ENCODE measurements around the gene OSBPL10. TPM values are rescaled to one million over a fixed set of nuclear protein-coding genes. Genes with fewer than 3 reads are reported as not detected.
A peak's percentile ranks its signal among the peaks of the same experiment; 100 is the strongest.

OSBPL10 gene
- polyA plus RNA-seq, 2 of the 4 experiments (the other 2 are of a cell fraction), result 9.2 to 17.0 TPM

DNA sequence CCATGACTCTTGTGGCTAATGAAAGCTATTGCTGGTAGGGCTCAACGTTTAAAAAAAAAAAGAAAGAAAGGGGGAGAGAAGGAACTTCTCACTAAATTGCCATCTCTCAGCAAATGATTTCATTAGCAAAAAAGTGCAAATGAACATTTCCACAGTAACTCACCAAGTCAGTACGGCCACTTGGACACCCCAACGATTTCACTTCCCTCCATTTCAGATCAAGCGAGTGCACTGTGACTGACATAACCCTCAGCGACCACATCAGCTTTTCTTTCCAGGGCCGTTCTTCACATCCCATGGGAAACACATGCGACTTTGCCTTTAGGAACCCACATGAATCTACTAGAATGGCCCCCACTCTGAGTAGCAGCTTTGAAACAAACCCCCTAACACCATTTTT lies 71.6 kb downstream of the OSBPL10 start (continued):
- no peak for TF ChIP-seq JUN (IDR thresholded peaks at IDR 0.05)
- no peak for TF ChIP-seq POLR2AphosphoS2 (conservative IDR thresholded peaks at IDR 0.05; ENCODE audit: low read length)
- TF ChIP-seq ESRRA (IDR thresholded peaks at IDR 0.05; ENCODE audit: borderline replicate concordance, low read length), result no peak
- no peak for TF ChIP-seq RNF2 (IDR thresholded peaks at IDR 0.05; ENCODE audit: borderline replicate concordance, low read depth)
- no peak for TF ChIP-seq MAX (IDR thresholded peaks at IDR 0.05)
- no peak for TF ChIP-seq RCOR1 (IDR thresholded peaks at IDR 0.05; ENCODE audit: low read depth, low read length)

DNA sequence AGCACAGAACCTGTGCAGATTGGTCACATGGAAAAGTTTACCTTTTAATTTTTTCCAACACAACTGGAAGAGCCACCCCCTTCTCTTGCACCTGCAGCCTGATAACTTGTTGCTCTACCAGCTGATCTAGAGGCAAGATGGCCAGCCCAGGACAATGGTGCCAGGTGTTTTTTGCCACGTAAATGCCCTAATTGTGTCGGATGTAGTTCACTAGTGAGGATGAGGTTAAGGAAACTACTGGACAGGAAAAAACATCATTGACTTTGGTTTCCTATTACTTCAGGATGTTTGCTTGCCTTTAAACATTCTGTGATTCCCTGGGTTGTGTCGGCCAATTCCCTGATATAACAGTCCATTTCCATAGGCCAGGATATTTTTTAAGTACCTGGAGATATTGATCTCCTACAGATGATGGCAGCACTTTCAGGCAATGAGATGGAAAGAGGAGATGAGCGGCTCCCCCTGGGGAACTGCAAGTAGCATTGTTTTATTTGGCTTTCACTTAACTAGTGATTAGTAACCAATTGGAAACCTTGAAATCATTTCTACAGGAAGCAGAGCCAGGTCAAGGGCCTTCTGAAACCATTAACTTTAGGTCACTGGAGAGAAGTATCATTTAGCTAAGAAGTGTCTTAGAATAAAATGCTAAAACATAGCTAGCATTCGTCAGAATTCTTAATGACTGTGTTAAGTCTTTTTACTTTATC lies 72.5 kb downstream of the OSBPL10 start:
- no peak for TF ChIP-seq JUN (IDR thresholded peaks at IDR 0.05)
- peak in 1 of 2 experiments; percentile 33; a peak in 2 of 5 replicates for TF ChIP-seq RAD21 (conservative IDR thresholded peaks at IDR 0.05 in 1 of 2, IDR thresholded peaks at IDR 0.05 in 1 of 2)
- no peak for TF ChIP-seq CEBPB (IDR thresholded peaks at IDR 0.05)
- no peak for TF ChIP-seq ZC3H11A (IDR thresholded peaks at IDR 0.05)
- TF ChIP-seq JUNB (IDR thresholded peaks at IDR 0.05), result no peak
- no peak for TF ChIP-seq CBX2 (IDR thresholded peaks at IDR 0.05; ENCODE audit: borderline replicate concordance, low read depth)
- 0 out of 3 replicates have a peak, but pooled peaks have one; percentile 7 for TF ChIP-seq SMC3 (IDR thresholded peaks at IDR 0.05)
- TF ChIP-seq CTCF (IDR thresholded peaks at IDR 0.05), result 0 out of 3 replicates have a peak, but pooled peaks have one; percentile 10
- TF ChIP-seq FOSB (CRISPR knock-in tag; IDR thresholded peaks at IDR 0.05), result no peak
- TF ChIP-seq POLR2AphosphoS2 (conservative IDR thresholded peaks at IDR 0.05; ENCODE audit: low read length), result no peak
- TF ChIP-seq TFCP2L1 (CRISPR knock-in tag; IDR thresholded peaks at IDR 0.05), result no peak
- no peak for TF ChIP-seq POLR2A (IDR thresholded peaks at IDR 0.05; ENCODE audit: low read length)
- TF ChIP-seq HOXB5 (CRISPR knock-in tag; IDR thresholded peaks at IDR 0.05), result no peak
- TF ChIP-seq NPAS2 (CRISPR knock-in tag; IDR thresholded peaks at IDR 0.05; ENCODE audit: borderline replicate concordance), result no peak
- Histone ChIP-seq H3K4me1 (peaks cover 19% of the 10 kb centered on the region), H3K9me3 (no peaks in the 10 kb centered on the region), H3K4me3 (no peak overlapping the region), H3K4me2 (peak overlapping the region; percentile 38; the same call in 2 of the 3 replicates), H3K27ac (no peak overlapping the region)
- no peak for FAIRE-seq
- ChIA-PET POLR2A (interaction anchor here (0.6 kb wide), 1 partner anchor 61 kb away, joined by 4 read pairs; no protein-coding TSS in a partner anchor), CTCF (interaction anchor here (1.2 kb wide), 1 partner anchor 58 kb away, joined by 4 read pairs; no protein-coding TSS in a partner anchor)
- 69% methylated on average over 5 of the region's 5 CpGs for WGBS (ENCODE audit: missing lambda C conversion rate)
- peak; percentile 14 to 29 for DNase-seq (ENCODE audit: low read depth in 1 of 2, low spot score in 1 of 2)
- peak; percentile 39 to 56; a peak in 2 of 6 replicates for ATAC-seq

GRCh38 chr3:31906182-31906581 lies 74.9 kb downstream of the OSBPL10 start:
- H3K4me2 ChIP-seq, result no peak overlapping the region; the same call in 2 of the 3 replicates
- ATAC-seq (no peak), FAIRE-seq (no peak), DNase-seq (ENCODE audit: low read depth in 1 of 2, low spot score in 1 of 2) (no peak)
- TF ChIP-seq BHLHE40 (IDR thresholded peaks at IDR 0.05; ENCODE audit: low read depth, low read length) (no peak), KDM1A (IDR thresholded peaks at IDR 0.05; ENCODE audit: low read depth) (no peak), CBX8 (IDR thresholded peaks at IDR 0.05) (no peak), RFX5 (IDR thresholded peaks at IDR 0.05) (no peak), CHD2 (IDR thresholded peaks at IDR 0.05; ENCODE audit: low read length, partially characterized antibody) (no peak), PBX3 (IDR thresholded peaks at IDR 0.05) (no peak), RAD21 (conservative IDR thresholded peaks at IDR 0.05 in 1 of 2, IDR thresholded peaks at IDR 0.05 in 1 of 2) (no peak)
- CTCF ChIA-PET, result no interaction called here
- no peak overlapping the region for H3K4me3 ChIP-seq
- H3K27ac ChIP-seq, result no peak overlapping the region
- WGBS (ENCODE audit: missing lambda C conversion rate), result 60% methylated on average over 1 of the region's 1 CpG
- POLR2A ChIA-PET, result no interaction called here
- peaks cover 19% of the 10 kb centered on the region for H3K4me1 ChIP-seq
- no peaks in the 10 kb centered on the region for H3K9me3 ChIP-seq

Data from A549 (cell line).